HCT116 (cell line): Measurements from ENCODE around the gene FNBP1L. TPM values are rescaled to one million over a fixed set of nuclear protein-coding genes. Genes with fewer than 3 reads are reported as not detected.

ENCODE experiments used
- ATAC-seq: fragments of 200-7000 bp; cut with Tn5 transposase; 2 replicates; pipeline ENCODE4 v1.9.1; 2020; ENCODE audit warnings: mild to moderate bottlenecking, moderate library complexity
- BruUV-seq: library from RNA; stranded (reverse); fragments of 400-500 nt; replicated peaks from 2 replicates; lab custom pipeline; 2021; lab: Mats Ljungman, UMichigan
- CTCF ChIA-PET: fragments of 300-600 bp; sonication (Branson Sonifier 250); formaldehyde crosslinking; loops from one replicate; lab custom pipeline; 2021; ENCODE audit warnings: antibody characterized with exemption; lab: Charles Lee
- POLR2A ChIA-PET: fragments of 300-600, 350-600 bp; sonication (Branson Sonifier 250); formaldehyde crosslinking; loops from one replicate; lab custom pipeline; 2021; ENCODE audit warnings: antibody characterized with exemption; lab: Charles Lee
- RAD21 ChIA-PET, 2 experiments: fragments of 300-600 bp; sonication (Branson Sonifier 250); formaldehyde crosslinking; loops; one replicate each; lab custom pipeline; 2023; ENCODE audit warnings: low total read pairs in 2 of 2; ENCODE audit not compliant: uncharacterized antibody in 2 of 2, unreplicated experiment in 2 of 2, low non-redundant PET in 1 of 2; lab: Charles Lee
- DNase-seq: peaks from one replicate; pipeline ENCODE4 v3.0.0-alpha.2; 2010; ENCODE audit warnings: low read depth, low spot score
- H2AFZ ChIP-seq: fragments of 200-600 bp; shearing (Covaris generic), sonication (generic); 2 replicates; pipeline ENCODE4 v1.6.1; 2017; ENCODE audit warnings: low read depth, mixed run types, mixed read lengths, antibody characterized with exemption, low read length; ENCODE audit not compliant: poor library complexity, severe bottlenecking
- H3K27ac ChIP-seq: 2 replicates; pipeline ENCODE4 v1.5.1; 2012; ENCODE audit warnings: low read depth, low read length
- H3K27me3 ChIP-seq: fragments of 200-600 bp; sonication (generic); 2 replicates; pipeline ENCODE4 v1.6.1; 2016; ENCODE audit warnings: mixed run types, low read length, mixed read lengths; ENCODE audit not compliant: insufficient read depth
- H3K36me3 ChIP-seq, 2 experiments: fragments of 200-500 bp in 1 of 2; fragments of 200-600 bp in 1 of 2; sonication (Bioruptor generic) in 1 of 2; sonication (generic) in 1 of 2; 2 replicates each; pipeline versions ENCODE4 v1.5.1 to v1.6.1; 2014 to 2016; ENCODE audit warnings: low read length in 2 of 2, inconsistent platforms in 1 of 2, mixed read lengths in 1 of 2, mixed run types in 1 of 2; ENCODE audit not compliant: insufficient read depth in 2 of 2, control insufficient read depth in 1 of 2
- H3K4me1 ChIP-seq, 2 experiments: fragments of 200-600 bp in 1 of 2; sonication (generic) in 1 of 2; 2 replicates each; pipeline versions ENCODE4 v1.5.1 to v1.6.1; 2012 to 2017; ENCODE audit warnings: low read length in 2 of 2, inconsistent platforms in 1 of 2, mild to moderate bottlenecking in 1 of 2, mixed read lengths in 1 of 2, mixed run types in 1 of 2, moderate library complexity in 1 of 2; ENCODE audit not compliant: insufficient read depth in 2 of 2, control insufficient read depth in 1 of 2
- H3K4me2 ChIP-seq: fragments of 200-600 bp; sonication (generic); 2 replicates; pipeline ENCODE4 v1.6.1; 2017; ENCODE audit warnings: mixed run types, low read length, mixed read lengths
- H3K4me3 ChIP-seq, 2 experiments: fragments of 200-600 bp in 1 of 2; sonication (generic) in 1 of 2; replicated peaks in 1 of 2; 2 replicates each; pipeline ENCODE4 v1.5.1; 2011 to 2016; ENCODE audit warnings: low read length in 2 of 2, control low read depth in 1 of 2, low read depth in 1 of 2, mild to moderate bottlenecking in 1 of 2, mixed read lengths in 1 of 2, mixed run types in 1 of 2
- H3K79me2 ChIP-seq: fragments of 200-600 bp; sonication (generic); 2 replicates; pipeline ENCODE4 v1.6.1; 2017; ENCODE audit warnings: mild to moderate bottlenecking, mixed run types, low read length, moderate library complexity, mixed read lengths; ENCODE audit not compliant: insufficient read depth
- H3K9ac ChIP-seq: fragments of 200-600 bp; sonication (generic); 2 replicates; pipeline ENCODE4 v1.6.1; 2016; ENCODE audit warnings: low read length, mixed read lengths
- H3K9me2 ChIP-seq: fragments of 200-600 bp; sonication (generic), shearing (Covaris generic); 2 replicates; pipeline ENCODE4 v1.6.1; 2017; ENCODE audit warnings: mixed run types, mild to moderate bottlenecking, moderate library complexity; ENCODE audit not compliant: insufficient read depth
- H3K9me3 ChIP-seq, 2 experiments: fragments of 200-500 bp in 1 of 2; fragments of 200-600 bp in 1 of 2; sonication (Bioruptor generic) in 1 of 2; sonication (generic) in 1 of 2; 2 replicates each; pipeline ENCODE4 v1.6.1; 2014 to 2017; ENCODE audit warnings: low read length in 2 of 2, mixed read lengths in 2 of 2, inconsistent platforms in 1 of 2, low read depth in 1 of 2, mild to moderate bottlenecking in 1 of 2, mixed run types in 1 of 2, moderate library complexity in 1 of 2; ENCODE audit not compliant: control insufficient read depth in 1 of 2, insufficient read depth in 1 of 2
- H4K20me1 ChIP-seq: fragments of 200-600 bp; sonication (generic), shearing (Covaris generic); 2 replicates; pipeline ENCODE4 v1.6.1; 2017; ENCODE audit warnings: mixed run types, mild to moderate bottlenecking, moderate library complexity; ENCODE audit not compliant: insufficient read depth
- ATF3 ChIP-seq: IDR thresholded peaks from 2 replicates; pipeline ENCODE4 v1.6.1; 2012
- CBX3 ChIP-seq: IDR thresholded peaks from 2 replicates; pipeline ENCODE4 v1.6.1; 2012; ENCODE audit warnings: low read depth
- CEBPB ChIP-seq: IDR thresholded peaks from 2 replicates; pipeline ENCODE4 v1.6.1; 2012; ENCODE audit warnings: low read depth
- CTCF ChIP-seq, 3 experiments: fragments of 200-600 bp in 1 of 3; sonication (generic) in 1 of 3; IDR thresholded peaks in 2 of 3; conservative IDR thresholded peaks in 1 of 3; 2 replicates each; pipeline ENCODE4 v1.5.1; 2012 to 2017; ENCODE audit warnings: low read depth in 2 of 3, low read length in 2 of 3, antibody characterized with exemption in 1 of 3, borderline replicate concordance in 1 of 3, control low read depth in 1 of 3, mild to moderate bottlenecking in 1 of 3, mixed read lengths in 1 of 3, mixed run types in 1 of 3, moderate library complexity in 1 of 3; ENCODE audit not compliant: insufficient read depth in 1 of 3
- EGR1 ChIP-seq: IDR thresholded peaks from 2 replicates; pipeline ENCODE4 v1.6.1; 2012; ENCODE audit warnings: low read depth
- ELF1 ChIP-seq: IDR thresholded peaks from 2 replicates; pipeline ENCODE4 v1.6.1; 2012; ENCODE audit warnings: low read depth, borderline replicate concordance
- EZH2phosphoT487 ChIP-seq: fragments of 200-600 bp; IDR thresholded peaks from 2 replicates; pipeline ENCODE4 v1.6.1; 2018; ENCODE audit warnings: antibody characterized with exemption, borderline replicate concordance
- FOSL1 ChIP-seq: IDR thresholded peaks from 2 replicates; pipeline ENCODE4 v1.6.1; 2012; ENCODE audit warnings: low read depth
- JUND ChIP-seq: IDR thresholded peaks from 2 replicates; pipeline ENCODE4 v1.6.1; 2012
- POLR2A ChIP-seq: IDR thresholded peaks from 2 replicates; pipeline ENCODE4 v1.7.0; 2011; ENCODE audit warnings: borderline replicate concordance; ENCODE audit not compliant: insufficient read depth, insufficient read length; ENCODE audit errors: extremely low read depth
- POLR2AphosphoS5 ChIP-seq: IDR thresholded peaks from 2 replicates; pipeline ENCODE4 v1.6.1; 2011; ENCODE audit warnings: mild to moderate bottlenecking, low read depth, low read length, moderate library complexity
- REST ChIP-seq: IDR thresholded peaks from 2 replicates; pipeline ENCODE4 v1.6.1; 2012; ENCODE audit warnings: low read depth
- SIN3A ChIP-seq: IDR thresholded peaks from 2 replicates; pipeline ENCODE4 v1.6.1; 2012; ENCODE audit warnings: low read depth
- SRF ChIP-seq: IDR thresholded peaks from 2 replicates; pipeline ENCODE4 v1.6.1; 2012; ENCODE audit warnings: low read depth
- TCF7L2 ChIP-seq: IDR thresholded peaks from 2 replicates; pipeline ENCODE4 v1.7.0; 2011; ENCODE audit warnings: borderline replicate concordance, inconsistent platforms; ENCODE audit not compliant: insufficient read depth, insufficient read length; ENCODE audit errors: extremely low read depth
- ZFX ChIP-seq: fragments of 450-650 bp; IDR thresholded peaks from 2 replicates; pipeline ENCODE4 v1.6.1; 2017
- ZNF274 ChIP-seq: fragments of 200-500 bp; sonication (Bioruptor generic); IDR thresholded peaks from 2 replicates; pipeline ENCODE4 v1.6.1; 2014; ENCODE audit warnings: mild to moderate bottlenecking, low read depth, low read length, inconsistent platforms
- intact Hi-C: fragments of 100-400 bp; cut with micrococcal nuclease; formaldehyde crosslinking; loops from 2 replicates; pipeline ENCODE4 v1.10.0; 2022
- total RNA-seq: library from RNA; stranded (reverse); gene quantifications from one replicate; pipeline ENCODE4 v1.2.1, GENCODE V29; 2021; ENCODE audit not compliant: unreplicated experiment

FNBP1L gene
- total RNA-seq, 1 experiment from 2014 or later: 26.1 TPM

GRCh38 chr1:93442741-93443140 is 5.2 kb upstream of the FNBP1L start:
- Histone ChIP-seq H3K9me2 (no peaks in the 10 kb centered on the region), H3K27me3 (no peaks in the 10 kb centered on the region), H3K4me2 (peak overlapping the region; percentile 38), H4K20me1 (no peaks in the 10 kb centered on the region), H3K9ac (no peak overlapping the region), H3K4me3 (no peak overlapping the region), H3K79me2 (no peaks in the 10 kb centered on the region), H3K9me3 (no peaks in the 10 kb centered on the region), H3K4me1 (peaks cover 25 to 48% of the 10 kb centered on the region in 2 experiments), H2AFZ (peak overlapping the region; percentile 90), H3K36me3 (no peaks in the 10 kb centered on the region), H3K27ac (no peak overlapping the region)
- TF ChIP-seq POLR2A (no peak), SRF (no peak), POLR2AphosphoS5 (no peak), FOSL1 (no peak), ZFX (no peak), TCF7L2 (no peak), REST (no peak), ATF3 (no peak), JUND (no peak), EZH2phosphoT487 (no peak), CBX3 (no peak), CTCF (IDR thresholded peaks at IDR 0.05 in 2 of 3, conservative IDR thresholded peaks at IDR 0.05 in 1 of 3; ENCODE audit: borderline replicate concordance in 1 of 3, insufficient read depth in 1 of 3, low read depth in 2 of 3, low read length in 2 of 3) (no peak), EGR1 (no peak), ZNF274 (no peak), SIN3A (no peak), CEBPB (no peak), ELF1 (no peak)
- ChIA-PET CTCF (interaction anchor here (1.3 to 1.4 kb wide), 2 partner anchors 371 to 402 kb away, joined by 4 to 5 read pairs; no protein-coding TSS in a partner anchor), POLR2A (no interaction called here), RAD21 (no interaction called here)
- no peak for DNase-seq
- no peak for ATAC-seq
- no TSS peak for BruUV-seq
- intact Hi-C loops: loop anchor here (10.0 kb wide), 1 partner anchor 372 kb away; no protein-coding TSS in a partner anchor
